Measurements from ENCODE around the gene SIGLEC1.

Gene SIGLEC1

GRCh38 chr20:3724356-3724755 lies 12.0 kb upstream of the SIGLEC1 start:
- no peaks in the 10 kb centered on the region for H3K36me3 Mint-ChIP-seq
- peaks cover 18% of the 10 kb centered on the region for H3K27me3 Mint-ChIP-seq
- no peaks in the 10 kb centered on the region for H3K9me3 Mint-ChIP-seq (ENCODE audit: low read depth)
- H3K4me1 Mint-ChIP-seq (ENCODE audit: low read depth): no peaks in the 10 kb centered on the region
- no peak overlapping the region for H3K27ac Mint-ChIP-seq
- H3K4me3 Mint-ChIP-seq: no peak overlapping the region

- Mint-ChIP-seq H3K4me1 (ENCODE audit: low read depth) (no peaks in the 10 kb centered on the region), H3K4me3 (no peak overlapping the region), H3K27me3 (peaks cover 17% of the 10 kb centered on the region), H3K27ac (no peak overlapping the region), H3K36me3 (no peaks in the 10 kb centered on the region), H3K9me3 (ENCODE audit: low read depth) (no peaks in the 10 kb centered on the region)
Measured at GRCh38 chr20:3723284-3723683, 10.9 kb upstream of the SIGLEC1 start.

- Mint-ChIP-seq H3K9me3 (ENCODE audit: low read depth) (no peaks in the 10 kb centered on the region), H3K27ac (no peak overlapping the region), H3K4me3 (no peak overlapping the region), H3K27me3 (peaks cover 9% of the 10 kb centered on the region), H3K36me3 (no peaks in the 10 kb centered on the region), H3K4me1 (ENCODE audit: low read depth) (no peaks in the 10 kb centered on the region)
Measured at GRCh38 chr20:3721912-3722311, 9.5 kb upstream of the SIGLEC1 start.

GRCh38 chr20:3720626-3721025 lies 8.2 kb upstream of the SIGLEC1 start:
- Mint-ChIP-seq H3K4me3 (no peak overlapping the region), H3K27ac (no peak overlapping the region), H3K27me3 (peaks cover 6% of the 10 kb centered on the region), H3K4me1 (ENCODE audit: low read depth) (no peaks in the 10 kb centered on the region), H3K36me3 (no peaks in the 10 kb centered on the region), H3K9me3 (ENCODE audit: low read depth) (no peaks in the 10 kb centered on the region)

GRCh38 chr20:3720068-3720467 lies 7.7 kb upstream of the SIGLEC1 start:
- no peak overlapping the region for H3K27ac Mint-ChIP-seq
- no peaks in the 10 kb centered on the region for H3K36me3 Mint-ChIP-seq

DNA sequence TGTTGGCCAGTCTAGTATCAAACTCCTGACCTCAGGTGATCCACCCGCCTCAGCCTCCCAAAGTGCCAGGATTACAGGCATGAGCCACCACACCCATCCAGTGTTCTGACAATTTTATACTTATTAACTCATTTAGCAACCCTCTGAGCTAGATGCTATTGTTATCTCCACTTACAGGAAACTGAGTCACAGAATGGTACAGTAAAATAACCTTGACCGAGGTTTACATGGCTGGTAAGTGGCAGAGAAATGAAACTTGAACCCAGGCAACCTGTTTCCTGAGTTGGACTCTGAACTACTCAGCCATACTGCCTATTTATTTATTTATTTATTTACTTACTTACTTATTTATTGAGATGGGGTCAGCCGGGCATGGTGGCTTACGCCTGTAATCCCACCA lies 6.6 kb upstream of the SIGLEC1 start:
- Mint-ChIP-seq H3K9me3 (ENCODE audit: low read depth) (no peaks in the 10 kb centered on the region), H3K4me1 (ENCODE audit: low read depth) (no peaks in the 10 kb centered on the region), H3K36me3 (no peaks in the 10 kb centered on the region), H3K27me3 (peaks cover 3% of the 10 kb centered on the region), H3K27ac (no peak overlapping the region), H3K4me3 (no peak overlapping the region)

More at GRCh38 chr20:3720068-3720467, 7.7 kb upstream of the SIGLEC1 start:
- H3K27me3 Mint-ChIP-seq: peaks cover 6% of the 10 kb centered on the region
- no peaks in the 10 kb centered on the region for H3K4me1 Mint-ChIP-seq (ENCODE audit: low read depth)
- no peaks in the 10 kb centered on the region for H3K9me3 Mint-ChIP-seq (ENCODE audit: low read depth)
- H3K4me3 Mint-ChIP-seq: no peak overlapping the region

DNA sequence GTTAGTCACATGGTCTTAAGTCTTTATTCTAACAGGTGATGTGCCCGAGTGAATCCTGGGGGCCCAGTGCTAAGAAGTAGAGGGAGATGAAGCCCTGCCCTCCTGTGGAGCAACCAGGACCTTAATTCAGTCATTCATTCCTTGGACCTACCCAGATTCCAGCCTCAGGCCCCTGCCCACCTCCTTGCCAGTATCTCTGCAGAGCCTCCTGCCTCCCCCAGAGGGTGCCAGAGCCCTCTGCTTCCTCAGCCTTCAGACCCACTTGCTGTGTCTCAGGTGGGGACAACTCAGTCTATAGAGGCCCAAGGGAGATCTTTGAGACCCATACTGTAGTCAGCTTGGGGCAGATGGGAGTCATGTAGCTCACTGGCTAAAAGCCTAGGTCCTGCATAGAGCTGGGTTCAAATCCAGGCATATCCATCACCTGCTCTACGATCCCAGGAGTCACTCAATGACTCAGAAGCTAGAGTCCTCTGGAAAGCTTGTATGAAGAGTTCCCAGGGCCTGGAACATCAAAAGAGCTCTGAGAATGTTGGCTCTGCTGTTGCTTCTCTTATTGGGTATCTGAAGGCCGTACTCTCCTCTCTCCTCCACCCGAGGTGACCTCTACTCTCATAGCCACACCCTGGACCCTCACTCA lies 3.9 kb upstream of the SIGLEC1 start:
- Mint-ChIP-seq H3K9me3 (ENCODE audit: low read depth) (no peaks in the 10 kb centered on the region), H3K36me3 (no peaks in the 10 kb centered on the region), H3K27ac (no peak overlapping the region), H3K27me3 (peaks cover 3% of the 10 kb centered on the region), H3K4me1 (ENCODE audit: low read depth) (no peaks in the 10 kb centered on the region), H3K4me3 (no peak overlapping the region)

DNA sequence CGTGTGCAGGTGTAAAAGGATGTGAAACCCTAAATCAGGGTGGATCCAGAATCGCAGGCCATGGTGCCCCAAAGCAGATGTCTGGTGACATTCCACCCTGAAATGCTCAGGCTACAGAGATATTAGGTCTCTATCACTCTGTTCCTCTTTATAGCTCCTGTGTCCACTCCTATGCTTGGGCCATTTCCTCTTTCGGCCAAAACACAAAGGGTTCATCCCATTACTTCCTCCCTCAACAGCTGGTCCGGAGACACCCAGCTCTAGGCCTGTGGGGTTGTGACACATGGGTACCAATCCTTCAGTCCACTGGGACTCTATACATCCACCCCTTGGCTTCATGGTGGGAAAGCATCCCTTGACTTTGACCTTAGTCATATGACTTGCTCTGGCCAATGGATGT lies 1.7 kb upstream of the SIGLEC1 start:
- Mint-ChIP-seq H3K9me3 (ENCODE audit: low read depth) (no peaks in the 10 kb centered on the region), H3K4me3 (no peak overlapping the region), H3K4me1 (ENCODE audit: low read depth) (no peaks in the 10 kb centered on the region), H3K27ac (no peak overlapping the region), H3K36me3 (no peaks in the 10 kb centered on the region), H3K27me3 (no peaks in the 10 kb centered on the region)

DNA sequence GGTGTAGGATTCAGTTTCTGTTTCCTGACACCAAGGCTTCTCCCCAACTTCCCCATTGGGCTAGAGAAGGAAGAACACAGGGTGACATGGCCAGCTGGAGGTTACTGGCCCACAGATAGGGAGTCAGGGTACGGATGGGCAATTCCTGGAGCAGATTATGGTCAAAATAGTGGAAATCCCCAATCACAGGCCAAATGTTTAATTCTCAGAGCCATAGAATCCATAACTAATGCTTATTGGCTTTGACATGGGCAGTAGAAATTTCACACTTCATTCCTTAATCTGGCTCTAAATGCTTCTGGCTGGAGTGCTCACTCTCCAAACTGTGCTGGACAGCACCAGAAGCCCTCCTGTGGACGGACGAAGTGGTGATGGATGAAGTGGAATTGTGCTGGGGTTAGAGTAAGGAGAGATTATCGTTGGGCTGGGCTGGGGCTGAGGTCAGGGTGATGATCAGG lies 887 bp downstream of the SIGLEC1 start:
- no peaks in the 10 kb centered on the region for H3K36me3 Mint-ChIP-seq
- no peaks in the 10 kb centered on the region for H3K9me3 Mint-ChIP-seq (ENCODE audit: low read depth)
- no peak overlapping the region for H3K27ac Mint-ChIP-seq
- no peaks in the 10 kb centered on the region for H3K4me1 Mint-ChIP-seq (ENCODE audit: low read depth)
- no peaks in the 10 kb centered on the region for H3K27me3 Mint-ChIP-seq
- H3K4me3 Mint-ChIP-seq: no peak overlapping the region

DNA sequence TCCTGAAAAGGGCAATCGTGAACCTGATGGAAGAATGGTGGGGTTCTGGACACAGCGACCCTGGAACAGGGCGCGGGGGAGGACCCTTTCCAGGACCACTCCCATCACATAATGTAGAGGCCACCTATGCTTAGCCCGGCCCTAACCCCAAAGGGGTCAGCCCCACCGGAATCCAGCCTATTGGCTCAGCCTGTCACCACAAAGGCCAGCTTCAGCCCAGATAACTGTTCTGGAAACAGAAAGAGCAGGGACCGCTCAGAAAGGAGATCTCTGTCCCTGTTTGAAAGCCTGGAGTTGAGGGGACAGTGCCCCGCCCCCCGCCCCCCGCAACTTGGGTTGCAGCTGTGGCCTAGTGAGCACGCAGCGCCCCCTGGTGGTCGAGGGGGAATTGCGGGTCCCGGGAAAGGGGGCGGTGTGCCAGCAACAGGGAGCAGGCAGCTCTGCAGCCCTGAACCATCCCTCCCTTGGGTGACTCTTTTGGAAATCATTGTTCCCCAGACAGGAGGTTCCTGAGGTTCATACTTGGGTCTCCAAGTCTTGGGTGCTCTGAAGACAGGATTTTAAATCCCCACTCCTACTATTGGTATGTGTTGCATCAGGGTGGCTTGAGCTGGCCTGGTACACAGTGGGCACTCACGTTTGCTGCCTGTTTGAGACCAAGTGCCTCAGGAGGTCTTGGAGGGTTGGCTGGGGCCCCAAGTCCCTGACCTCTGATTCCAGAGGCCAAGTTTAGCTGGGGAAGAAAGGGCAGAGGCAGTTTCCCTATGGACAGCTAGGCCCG lies 1.5 kb downstream of the SIGLEC1 start:
- Mint-ChIP-seq H3K27me3 (no peaks in the 10 kb centered on the region), H3K36me3 (no peaks in the 10 kb centered on the region), H3K27ac (no peak overlapping the region), H3K4me1 (ENCODE audit: low read depth) (no peaks in the 10 kb centered on the region), H3K4me3 (no peak overlapping the region), H3K9me3 (ENCODE audit: low read depth) (no peaks in the 10 kb centered on the region)

GRCh38 chr20:3710011-3710466 lies 2.4 kb downstream of the SIGLEC1 start:
- Mint-ChIP-seq H3K27me3 (no peaks in the 10 kb centered on the region), H3K27ac (no peak overlapping the region)

DNA sequence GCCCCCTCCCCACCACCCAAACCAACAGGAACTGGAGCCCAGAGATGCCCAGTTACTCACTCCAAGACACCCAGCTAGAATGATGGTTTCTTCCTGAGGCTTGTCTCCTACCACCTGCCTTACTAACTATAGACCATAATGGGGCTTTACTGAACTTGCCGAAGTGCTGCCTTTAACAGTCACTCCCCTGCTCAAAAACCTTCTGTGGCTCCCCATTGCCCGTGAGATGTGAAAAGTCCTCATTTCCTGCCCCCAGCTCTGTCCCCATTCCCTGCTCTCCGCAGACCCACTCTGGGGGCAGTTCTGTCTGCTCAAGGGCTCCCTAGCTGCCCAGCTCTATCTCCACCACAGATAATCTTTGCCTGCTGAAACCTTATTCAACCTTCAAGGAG lies 4.9 kb downstream of the SIGLEC1 start:
- no peaks in the 10 kb centered on the region for H3K9me3 Mint-ChIP-seq (ENCODE audit: low read depth)
- no peak overlapping the region for H3K27ac Mint-ChIP-seq
- H3K4me3 Mint-ChIP-seq: no peak overlapping the region
- H3K36me3 Mint-ChIP-seq: no peaks in the 10 kb centered on the region
- no peaks in the 10 kb centered on the region for H3K4me1 Mint-ChIP-seq (ENCODE audit: low read depth)
- H3K27me3 Mint-ChIP-seq: no peaks in the 10 kb centered on the region

More at GRCh38 chr20:3710011-3710466, 2.4 kb downstream of the SIGLEC1 start:
- Mint-ChIP-seq H3K9me3 (ENCODE audit: low read depth) (no peaks in the 10 kb centered on the region), H3K36me3 (no peaks in the 10 kb centered on the region), H3K4me3 (no peak overlapping the region), H3K4me1 (ENCODE audit: low read depth) (no peaks in the 10 kb centered on the region)

DNA sequence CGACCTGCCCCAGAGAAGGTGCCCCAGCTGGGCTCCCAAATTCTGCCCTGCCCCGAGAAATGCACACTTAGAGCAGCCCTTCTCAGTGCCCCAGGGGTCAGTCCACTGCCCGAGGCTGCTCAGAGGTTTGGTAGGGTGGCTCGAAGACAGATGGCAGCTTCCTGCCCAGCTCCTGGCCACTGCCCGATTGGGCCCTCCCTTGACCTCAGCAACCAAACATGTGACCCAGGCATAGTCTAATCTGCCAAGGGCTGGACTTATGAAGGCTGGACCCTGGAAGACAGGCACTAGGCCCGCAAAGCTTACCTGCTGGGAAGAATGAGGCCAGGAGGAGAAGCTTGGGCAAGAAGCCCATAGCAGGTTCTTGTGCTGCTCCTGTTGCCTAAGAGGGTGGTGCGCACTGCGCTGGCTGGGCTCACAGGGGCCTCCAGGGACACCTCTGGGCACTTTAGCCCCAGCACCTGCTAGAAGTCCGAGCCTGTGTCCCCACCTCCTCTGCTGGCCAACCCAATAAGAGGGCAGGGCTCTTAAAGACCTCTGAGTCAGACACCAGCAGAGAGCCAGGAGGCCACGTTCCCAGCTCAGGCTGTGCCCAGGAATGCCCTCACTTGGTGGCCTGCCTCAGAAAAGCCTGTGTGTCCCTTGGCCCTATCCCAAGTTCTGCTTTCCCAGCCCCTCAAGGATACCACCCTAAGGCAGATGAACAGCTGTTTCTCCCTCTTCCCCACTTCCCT lies 5.5 kb downstream of the SIGLEC1 start:
- Mint-ChIP-seq H3K27ac (no peak overlapping the region), H3K4me1 (ENCODE audit: low read depth) (no peaks in the 10 kb centered on the region), H3K27me3 (no peaks in the 10 kb centered on the region), H3K9me3 (ENCODE audit: low read depth) (no peaks in the 10 kb centered on the region), H3K4me3 (no peak overlapping the region), H3K36me3 (no peaks in the 10 kb centered on the region)

DNA sequence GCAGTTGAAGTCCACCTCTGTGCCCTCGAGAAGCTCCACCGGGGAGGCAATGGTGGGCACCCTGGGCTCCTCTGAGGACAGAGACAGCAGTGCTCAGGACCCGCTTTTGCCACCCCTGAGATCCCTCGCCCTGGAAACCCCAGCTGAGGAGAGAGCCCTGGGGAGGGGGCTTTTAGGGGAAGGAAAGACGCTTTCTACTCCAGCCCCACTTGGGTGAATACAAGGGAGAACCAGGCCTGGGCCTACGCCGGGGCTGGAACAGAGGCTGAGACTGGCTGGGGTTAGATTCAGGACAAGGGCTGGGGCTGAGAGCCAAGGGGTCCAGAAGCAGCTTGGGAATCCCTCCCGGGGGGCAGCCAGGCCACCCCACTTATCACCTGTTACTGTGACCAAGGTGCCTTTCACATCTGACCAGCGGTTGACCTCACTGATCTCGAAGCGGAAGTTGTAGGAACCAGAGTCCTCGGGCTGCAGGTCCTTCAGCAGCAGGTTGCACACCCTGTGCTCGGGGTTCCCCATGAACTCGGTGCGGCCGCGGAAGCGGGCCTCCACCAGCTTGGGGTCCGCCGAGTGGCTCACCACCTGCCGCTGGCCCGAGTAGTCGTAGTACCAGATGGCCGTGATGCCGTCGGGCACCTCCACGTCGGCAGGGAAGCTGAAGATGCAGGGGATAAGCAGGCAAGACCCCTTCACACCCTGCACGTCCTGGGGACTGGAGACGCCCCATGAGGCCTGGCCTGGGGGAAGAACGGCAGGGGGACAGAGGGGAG lies 6.2 kb downstream of the SIGLEC1 start:
- Mint-ChIP-seq H3K9me3 (ENCODE audit: low read depth) (no peaks in the 10 kb centered on the region), H3K4me3 (no peak overlapping the region), H3K4me1 (ENCODE audit: low read depth) (no peaks in the 10 kb centered on the region), H3K36me3 (no peaks in the 10 kb centered on the region), H3K27me3 (no peaks in the 10 kb centered on the region), H3K27ac (no peak overlapping the region)
